Tibial nerve (tissue), 4 donors: ENCODE data around the gene MICU1.

Source experiments
- CTCF ChIP-seq, 5 experiments: fragments of 200-600 bp in 3 of 5; fragments of 450-650 bp in 2 of 5; sonication (generic) in 3 of 5; IDR thresholded peaks; one replicate each; pipeline ENCODE4 v1.5.1; 2016 to 2019; ENCODE audit warnings: antibody characterized with exemption in 5 of 5, mild to moderate bottlenecking in 3 of 5, moderate library complexity in 2 of 5
- EP300 ChIP-seq, 2 donors: sonication (generic); formaldehyde crosslinking; IDR thresholded peaks; one replicate each; pipeline ENCODE4 v1.6.1; 2017; ENCODE audit warnings: antibody characterized with exemption in 2 of 2, mild to moderate bottlenecking in 1 of 2

GRCh38 chr10:72423426-72423825, 202.5 kb downstream of the MICU1 start:
- TF ChIP-seq EP300 (IDR thresholded peaks at IDR 0.05) (no peak), CTCF (IDR thresholded peaks at IDR 0.05) (no peak)
